ENCODE measurements around the gene RELCH.

GRCh38 chr18:62345909-62346308 is 158.9 kb downstream of the RELCH start:
- TF ChIP-seq POLR2AphosphoS5 (IDR thresholded peaks at IDR 0.05; ENCODE audit: borderline replicate concordance, low read depth, low read length) (no peak), EZH2 (IDR thresholded peaks at IDR 0.05) (no peak)

Measured in SK-N-MC (cell line).